Activated T-cell treated with anti-CD3 and anti-CD28 coated beads, Interleukin-2, amount 50 U/mL, for 4 hours (primary cell): ENCODE measurements around the gene KIAA1586. TPM values are rescaled to one million over a fixed set of nuclear protein-coding genes. Genes with fewer than 3 reads are reported as not detected.

Experiments used
- ATAC-seq, 2 donors: fragments of 200-7000 bp; cut with Tn5 transposase; one replicate each; pipeline ENCODE4 v1.10.0; 2021
- DNase-seq: peaks from one replicate; pipeline ENCODE4 v3.0.0-alpha.2; 2020
- H3K27me3 Mint-ChIP-seq: one replicate; pipeline ENCODE4 v1.8.0; 2021; ENCODE audit warnings: low read depth, mixed read lengths
- H3K36me3 Mint-ChIP-seq: one replicate; pipeline ENCODE4 v1.8.0; 2022; ENCODE audit warnings: mixed read lengths; ENCODE audit not compliant: insufficient read depth
- H3K4me1 Mint-ChIP-seq: one replicate; pipeline ENCODE4 v1.8.0; 2021; ENCODE audit warnings: low read depth, mixed read lengths
- H3K4me3 Mint-ChIP-seq: one replicate; pipeline ENCODE4 v1.8.0; 2021; ENCODE audit warnings: mild to moderate bottlenecking, moderate library complexity, mixed read lengths
- H3K9me3 Mint-ChIP-seq: one replicate; pipeline ENCODE4 v1.8.0; 2021; ENCODE audit warnings: mixed read lengths
- total RNA-seq, 3 donors: library from RNA; stranded (reverse); gene quantifications; one replicate each; pipeline ENCODE4 v1.2.1, GENCODE V29; 2021

Gene KIAA1586
- total RNA-seq, 3 donors from 2014 or later: 13.1 to 15.2 (median 14.2) TPM

DNA sequence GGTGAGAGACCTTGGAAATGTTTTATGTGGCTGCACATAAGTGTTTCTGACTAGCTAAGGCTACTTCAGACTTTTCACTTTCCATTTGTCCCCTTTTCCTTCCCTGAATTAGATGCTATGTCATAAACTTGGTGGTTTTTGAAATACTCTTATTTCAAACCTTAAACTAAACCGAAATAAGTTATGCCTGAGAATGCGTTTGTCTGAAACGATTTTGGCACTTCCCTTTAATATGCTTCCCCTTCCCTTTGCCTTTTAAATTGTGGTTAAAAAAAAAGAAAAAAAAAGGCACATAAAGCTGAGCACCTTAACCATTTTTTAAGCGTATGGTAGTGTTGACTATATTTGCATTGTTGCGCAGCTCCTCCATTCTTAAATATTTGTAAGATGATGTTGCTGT lies 57.8 kb downstream of the KIAA1586 start:
- Mint-ChIP-seq H3K9me3 (no peaks in the 10 kb centered on the region), H3K36me3 (peaks cover 56% of the 10 kb centered on the region), H3K27me3 (no peaks in the 10 kb centered on the region), H3K4me1 (peaks cover 32% of the 10 kb centered on the region), H3K4me3 (no peak overlapping the region)
- DNase-seq (no peak), ATAC-seq (no peak)

Other genes with a start within 250 kb of the KIAA1586 start
- under 1 TPM in 1 of 3 donors, not detected in 2; 0.05 TPM for gene BEND6, start 91.6 kb upstream of the KIAA1586 start, total RNA-seq
- gene ZNF451, start 43.5 kb downstream of the KIAA1586 start, total RNA-seq: 10 to 100 TPM; 36.8 to 44.8 (median 43.3) TPM
- 1 to 10 TPM; 6.3 to 7.2 (median 6.9) TPM for gene BAG2, start 125.6 kb downstream of the KIAA1586 start, total RNA-seq
- 1 to 10 TPM; 1.5 to 2.2 (median 2.0) TPM for gene RAB23, start 175.6 kb downstream of the KIAA1586 start, total RNA-seq